ENCODE results near the gene RNF208.

RNF208 gene

GRCh38 chr9:137226338-137227053 lies 4.5 kb upstream of the RNF208 start:
- no peak for DNase-seq

- DNase-seq, result no peak
These were observed 3.8 kb upstream of the RNF208 start for GRCh38 chr9:137225699-137226331.

GRCh38 chr9:137224830-137225694 lies 3.0 kb upstream of the RNF208 start, which contains the start of gene CYSRT1:
Gene CYSRT1, plus strand, starts transcription at chr9:137225174. Its CDS starts 448 bp downstream, at chr9:137225622.
- DNase-seq, result peak; percentile 49

GRCh38 chr9:137223078-137223970 lies 1.3 kb upstream of the RNF208 start:
- peak; percentile 99 for DNase-seq

DNA sequence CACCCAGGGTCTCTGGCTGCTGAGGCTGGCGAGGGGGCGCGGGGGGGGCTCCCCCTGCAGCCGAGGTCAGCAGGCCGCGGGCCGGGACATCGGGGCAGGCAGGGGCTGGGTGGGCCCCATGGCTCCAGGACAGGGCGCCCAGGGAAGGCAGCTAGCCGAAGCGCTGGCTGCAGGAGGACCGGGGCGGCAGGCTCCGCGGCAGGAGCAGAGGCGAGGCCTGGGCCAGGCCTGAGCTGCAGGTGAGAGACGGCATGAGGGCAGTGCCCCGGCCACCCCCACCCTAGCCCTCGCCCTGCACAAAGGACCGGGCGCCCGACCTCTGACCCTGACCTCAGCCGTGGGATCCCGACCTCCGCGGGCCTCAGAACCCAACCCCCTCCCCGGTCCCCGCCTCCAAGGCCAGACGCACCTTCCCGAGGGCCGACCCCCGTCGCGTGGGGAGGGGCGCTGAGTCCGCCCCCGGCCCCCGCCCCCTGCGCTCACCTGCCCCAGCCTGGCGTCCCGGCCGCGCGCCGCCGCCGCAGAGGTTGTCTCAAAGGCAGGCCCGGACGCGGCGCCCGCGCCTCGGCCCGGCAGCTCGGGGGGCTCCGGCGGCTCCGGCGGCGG lies 431 bp downstream of the RNF208 start:
- DNase-seq, result no peak

DNA sequence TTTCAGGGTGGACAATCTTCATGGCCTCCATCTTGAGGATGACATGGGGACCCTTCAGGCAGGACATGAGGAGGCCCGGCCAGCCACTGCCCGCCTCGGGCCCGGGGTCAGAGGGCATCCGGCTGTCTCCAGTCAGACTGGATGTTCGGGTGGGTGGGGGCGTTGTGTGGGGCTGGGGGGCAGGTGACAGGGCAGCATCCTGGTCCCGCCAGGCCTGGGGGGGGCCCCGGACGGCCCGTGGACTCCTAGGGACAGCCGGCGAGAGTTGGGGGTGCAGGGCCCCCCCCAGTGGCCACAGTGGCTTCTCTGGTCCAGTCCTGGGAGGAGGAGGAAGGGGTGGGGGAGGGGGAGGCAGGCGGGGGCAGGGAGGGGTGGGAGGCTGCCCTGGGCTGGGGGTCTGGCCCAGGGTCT lies 940 bp downstream of the RNF208 start:
- DNase-seq, result no peak

DNA sequence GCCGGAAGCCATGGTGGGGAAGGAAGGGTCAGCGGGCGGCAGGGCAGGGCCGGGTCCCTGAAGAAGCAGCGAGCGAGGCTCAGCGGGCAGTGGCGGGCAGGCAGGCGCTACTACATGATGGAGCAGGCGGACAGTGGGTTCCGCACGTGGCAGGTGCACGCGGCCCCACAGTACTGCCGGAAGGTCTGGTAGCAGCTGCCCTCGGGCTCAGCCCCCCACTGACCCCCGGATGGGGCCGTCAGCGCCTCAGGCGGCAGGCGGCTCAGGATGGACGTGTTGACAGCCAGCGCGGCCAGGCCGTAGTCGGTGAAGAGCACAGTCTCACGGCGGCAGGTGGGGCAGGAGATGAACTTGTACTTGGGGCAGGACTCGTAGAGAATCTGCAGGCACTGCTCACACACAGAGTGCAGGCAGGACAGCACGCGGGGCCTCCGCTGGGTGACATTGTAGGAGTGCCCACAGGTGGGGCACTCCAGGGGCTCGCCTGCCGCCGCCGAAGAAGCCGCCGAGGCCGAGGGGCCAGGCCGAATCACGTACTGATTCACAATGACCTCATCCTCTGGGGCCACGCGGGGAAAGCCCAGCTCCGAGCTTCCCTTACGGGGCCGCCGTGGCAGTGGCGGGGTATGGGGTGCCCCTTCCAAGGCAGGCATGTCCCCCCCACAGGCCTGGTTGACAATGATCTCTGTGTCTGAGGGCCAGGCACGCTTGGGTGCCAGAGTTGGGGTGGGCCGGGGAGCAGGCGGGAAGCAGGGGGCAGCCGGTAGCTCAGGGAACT lies 1.5 kb downstream of the RNF208 start:
- DNase-seq, result no peak

DNA sequence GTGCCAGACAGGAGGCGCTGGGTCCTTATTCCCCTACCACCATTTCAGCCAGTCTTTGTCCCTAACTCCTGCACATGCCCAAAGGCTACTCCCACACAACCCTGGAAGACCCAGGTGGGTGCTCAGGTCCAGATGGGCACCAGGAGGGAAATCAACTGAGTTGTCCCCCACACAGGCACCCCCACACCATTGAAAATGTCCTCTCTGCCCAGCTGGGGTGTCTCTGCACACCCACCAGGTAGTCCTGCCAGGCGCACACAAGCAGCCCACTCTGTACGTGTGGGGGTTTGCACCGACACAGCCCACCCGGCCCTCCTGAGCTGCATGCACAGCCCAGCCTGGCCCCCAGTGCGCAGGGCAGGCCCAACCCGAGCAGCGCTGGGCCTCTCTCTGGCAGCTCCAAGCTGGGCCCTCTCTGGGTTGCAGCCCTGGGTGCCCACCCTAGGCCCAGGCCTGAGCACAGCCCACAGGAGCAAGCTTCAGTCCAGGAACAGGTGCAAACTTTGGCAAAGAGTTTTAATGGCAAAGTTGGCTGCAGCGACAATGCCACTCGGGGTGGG lies 2.2 kb downstream of the RNF208 start:
- DNase-seq, result no peak

- DNase-seq, result no peak
These were observed 3.2 kb downstream of the RNF208 start for GRCh38 chr9:137218754-137219271.

DNA sequence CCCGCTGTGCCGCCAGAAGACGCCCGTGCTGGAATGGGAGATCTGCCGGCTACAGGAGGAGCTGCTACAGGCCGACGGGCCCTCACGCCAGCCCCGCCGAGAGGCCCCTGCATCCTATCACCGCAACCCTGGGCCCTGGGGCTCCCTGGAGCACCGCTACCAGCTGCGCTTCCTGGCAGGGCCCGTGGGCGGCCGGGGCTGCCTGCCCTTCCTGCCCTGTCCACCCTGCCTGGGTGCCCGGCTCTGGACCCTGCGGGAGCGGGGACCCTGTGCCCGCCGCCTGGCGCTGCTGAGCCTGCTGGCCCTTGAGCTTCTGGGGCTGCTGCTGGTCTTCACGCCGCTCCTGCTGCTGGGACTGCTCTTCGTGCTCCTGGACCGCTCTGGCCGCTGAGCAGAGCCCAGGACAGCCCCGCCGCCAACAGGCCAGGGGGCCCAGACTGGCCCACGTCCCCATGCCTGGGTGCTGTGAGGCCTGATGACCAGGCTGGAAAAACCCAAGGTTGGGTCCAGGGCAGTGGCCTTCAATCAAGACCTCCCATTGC lies 3.8 kb downstream of the RNF208 start:
- no peak for DNase-seq

DNA sequence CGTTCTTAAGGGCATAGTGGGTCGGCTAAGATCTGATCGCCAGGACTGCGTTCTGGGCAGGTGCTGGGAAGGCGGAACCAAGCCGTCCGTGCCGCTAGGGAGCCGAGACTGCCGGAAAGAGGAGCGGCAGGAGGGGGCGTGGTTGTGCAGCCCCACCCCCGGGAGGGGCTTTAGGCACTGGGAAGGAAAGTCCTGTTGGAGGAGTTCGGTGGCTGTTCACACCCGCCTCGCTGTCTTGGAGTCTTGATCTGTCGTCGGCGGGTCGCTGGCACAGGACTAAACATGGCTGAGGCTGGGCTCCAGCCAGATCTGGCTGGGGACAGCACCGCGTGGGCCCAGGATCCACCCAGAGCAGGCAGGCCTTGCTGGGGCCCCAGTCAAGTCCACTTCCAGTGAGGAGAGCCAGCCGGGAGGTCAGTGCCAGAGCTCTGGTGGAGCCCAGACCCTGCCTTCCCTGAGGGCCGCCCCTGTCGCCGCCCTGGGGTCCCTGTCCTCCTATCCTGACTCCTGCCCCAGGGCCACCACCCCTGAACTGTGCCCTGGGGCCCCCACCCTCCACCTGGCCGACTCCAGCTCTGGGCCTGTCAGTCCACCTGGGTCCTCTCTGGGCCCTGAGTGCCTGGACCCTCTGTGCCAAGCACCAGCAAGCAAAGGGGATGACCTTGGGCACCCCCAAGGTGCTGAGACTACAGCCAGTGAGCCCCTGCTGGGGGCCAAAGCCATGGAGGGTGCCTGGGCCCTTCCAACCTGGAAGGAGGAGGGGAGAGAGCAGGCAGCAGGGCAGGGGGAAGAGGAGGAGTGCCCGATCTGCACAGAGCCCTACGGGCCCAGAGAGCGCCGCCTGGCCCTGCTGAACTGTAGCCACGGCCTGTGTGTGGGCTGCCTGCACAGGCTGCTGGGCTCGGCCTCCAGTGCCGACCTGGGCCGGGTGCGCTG lies 4.5 kb downstream of the RNF208 start:
- DNase-seq, result no peak

- DNase-seq, result no peak
These were observed 5.7 kb downstream of the RNF208 start for GRCh38 chr9:137216188-137216965.

DNA sequence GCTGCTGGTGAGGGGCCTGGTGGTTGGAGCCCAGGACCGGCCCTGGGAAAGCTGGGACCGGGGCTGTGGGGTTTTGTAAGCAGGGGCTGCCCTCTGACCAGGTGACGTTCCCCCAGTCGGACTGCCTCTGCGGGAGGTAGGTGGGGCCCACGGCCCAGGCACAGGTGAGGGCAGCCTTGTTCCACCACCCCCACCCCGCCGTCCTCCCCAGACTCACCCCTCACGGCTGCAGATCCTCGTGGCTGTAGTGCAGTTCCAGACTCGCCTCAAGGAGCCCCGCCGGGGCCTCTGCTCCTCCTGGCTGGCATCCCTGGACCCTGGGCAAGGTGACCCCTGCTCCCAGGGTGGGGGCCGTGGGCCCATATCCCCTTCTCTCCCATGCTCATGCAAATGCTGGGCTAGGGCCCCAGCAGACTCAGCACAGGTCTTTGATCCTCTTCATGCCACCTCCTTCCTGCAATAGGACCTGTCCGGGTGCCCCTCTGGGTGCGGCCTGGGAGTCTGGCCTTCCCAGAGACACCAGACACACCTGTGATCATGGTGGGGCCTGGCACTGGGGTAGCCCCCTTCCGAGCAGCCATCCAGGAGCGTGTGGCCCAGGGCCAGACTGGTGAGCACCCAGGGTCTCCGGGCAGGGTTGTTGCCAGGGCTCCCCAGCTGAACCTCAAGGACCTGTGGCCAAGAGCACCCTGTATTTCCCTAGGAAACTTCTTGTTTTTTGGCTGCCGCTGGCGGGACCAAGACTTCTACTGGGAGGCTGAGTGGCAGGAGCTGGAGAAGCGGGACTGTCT lies 6.6 kb downstream of the RNF208 start:
- no peak for DNase-seq

DNA sequence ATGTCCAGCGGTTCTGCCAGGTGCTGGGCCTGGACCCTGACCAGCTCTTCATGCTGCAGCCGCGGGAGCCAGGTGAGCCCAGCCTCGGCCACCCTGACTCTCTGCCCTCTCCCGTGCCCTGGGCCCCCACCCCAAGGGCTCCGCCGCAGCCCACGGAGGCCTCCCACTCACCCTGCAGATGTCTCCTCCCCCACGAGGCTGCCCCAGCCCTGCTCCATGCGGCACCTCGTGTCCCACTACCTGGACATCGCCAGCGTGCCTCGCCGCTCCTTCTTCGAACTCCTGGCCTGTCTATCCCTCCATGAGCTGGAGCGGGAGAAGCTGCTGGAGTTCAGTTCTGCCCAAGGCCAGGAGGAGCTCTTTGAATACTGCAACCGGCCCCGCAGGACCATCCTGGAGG lies 7.4 kb downstream of the RNF208 start:
- DNase-seq, result no peak

GRCh38 chr9:137213160-137214060 lies 8.6 kb downstream of the RNF208 start:
- no peak for DNase-seq

DNA sequence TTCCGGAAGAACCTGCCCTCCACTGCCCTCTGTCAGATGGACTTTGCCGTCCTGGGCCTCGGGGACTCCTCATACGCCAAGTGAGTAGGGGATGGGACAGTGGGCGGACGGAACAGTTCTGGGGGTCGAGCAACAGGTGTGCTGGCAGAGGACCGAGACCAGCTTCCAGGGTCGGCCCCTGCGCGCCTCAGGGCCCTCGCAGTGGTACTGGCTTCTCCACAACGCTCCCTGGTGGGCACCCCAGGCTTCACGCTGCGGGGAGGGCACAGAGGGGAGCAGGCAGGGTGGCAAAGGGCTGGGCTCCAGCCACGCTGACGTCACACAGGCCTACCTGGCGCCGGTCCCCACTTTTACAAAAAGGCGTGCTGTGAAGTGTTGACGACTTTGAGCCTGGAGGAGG lies 9.5 kb downstream of the RNF208 start:
- no peak for DNase-seq
